NCI-H1092 treated with DMSO at 0.1 percent for 48 hours (cell line): Measurements from ENCODE around the gene CASQ1.

ENCODE experiments used
- DNase-seq: peaks from one replicate; lab custom pipeline; 2025; lab: John Stamatoyannopoulos, UW

The CASQ1 gene

DNA sequence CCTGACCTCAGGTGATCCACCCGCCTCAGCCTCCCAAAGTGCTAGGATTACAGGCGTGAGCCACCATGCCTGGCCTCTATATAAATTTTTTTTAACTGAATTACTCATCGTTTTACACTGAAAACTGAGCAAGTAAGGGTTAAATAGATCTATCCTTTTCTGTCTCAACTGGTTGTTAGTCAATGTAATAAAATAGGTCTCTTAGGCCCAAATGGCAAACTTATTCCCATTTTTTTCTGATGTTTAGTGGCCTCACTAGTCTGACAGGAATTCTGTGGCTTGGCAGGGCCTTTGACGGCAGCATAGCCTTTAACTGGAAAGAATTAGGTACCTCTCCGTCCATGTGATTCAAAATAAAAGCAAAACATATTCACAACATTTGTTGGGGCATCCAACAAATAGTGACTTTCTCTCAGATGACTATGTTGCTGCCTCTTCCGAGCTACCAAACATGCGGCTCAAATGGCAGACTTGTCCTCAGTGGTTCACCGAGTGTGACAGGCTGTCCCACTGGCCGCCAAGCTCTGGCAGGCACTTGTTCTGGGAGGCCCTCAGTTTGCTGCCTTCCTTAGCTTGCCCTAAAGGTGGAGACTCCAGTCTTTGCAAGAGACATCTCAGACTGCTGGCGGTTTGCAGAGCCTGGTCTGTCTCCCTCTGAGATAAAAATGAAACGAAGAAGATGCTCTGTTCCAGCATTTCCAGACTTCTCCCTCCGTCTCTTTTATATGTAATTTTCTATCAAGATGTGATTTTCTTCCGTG is 21.6 kb upstream of the CASQ1 start:
- no peak for DNase-seq

DNA sequence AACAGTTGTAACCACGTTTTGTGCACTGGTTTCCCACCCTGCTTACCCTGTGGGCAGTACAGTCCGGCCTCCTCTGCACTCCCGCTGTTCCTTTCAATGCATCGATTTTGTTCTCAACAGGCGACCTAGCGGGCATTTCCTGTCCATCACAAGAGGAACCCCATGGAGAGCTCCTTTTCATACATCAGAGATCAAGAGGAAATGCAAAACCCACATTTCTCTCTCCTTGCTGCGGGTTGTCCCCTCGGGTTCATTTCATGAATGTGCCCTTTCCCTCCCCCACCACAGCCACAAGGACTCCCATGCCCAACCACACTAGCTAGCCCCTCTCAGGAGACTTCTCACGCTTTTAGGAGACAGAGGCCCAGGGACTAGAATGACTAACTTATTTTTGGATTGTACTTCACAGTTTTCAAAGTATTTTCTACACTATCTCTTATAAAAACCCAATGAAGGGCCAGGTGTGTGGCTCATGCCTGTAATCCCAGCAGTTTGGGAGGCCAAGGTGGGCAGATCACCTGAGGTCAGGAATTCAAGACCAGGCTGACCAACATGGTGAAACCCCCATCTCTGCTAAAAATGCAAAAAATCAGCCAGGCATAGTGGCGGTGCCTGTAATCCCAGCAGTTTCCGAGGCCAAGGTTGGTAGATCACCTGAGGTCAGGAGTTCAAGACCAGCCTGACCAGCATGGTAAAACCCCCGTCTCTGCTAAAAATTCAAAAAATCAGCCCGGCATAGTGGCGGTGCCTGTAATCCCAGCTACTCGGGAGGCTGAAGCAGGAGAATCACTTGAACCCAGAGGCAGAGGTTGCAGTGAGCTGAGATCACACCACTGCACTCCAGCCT is 20.6 kb upstream of the CASQ1 start:
- peak; percentile 83 for DNase-seq

DNA sequence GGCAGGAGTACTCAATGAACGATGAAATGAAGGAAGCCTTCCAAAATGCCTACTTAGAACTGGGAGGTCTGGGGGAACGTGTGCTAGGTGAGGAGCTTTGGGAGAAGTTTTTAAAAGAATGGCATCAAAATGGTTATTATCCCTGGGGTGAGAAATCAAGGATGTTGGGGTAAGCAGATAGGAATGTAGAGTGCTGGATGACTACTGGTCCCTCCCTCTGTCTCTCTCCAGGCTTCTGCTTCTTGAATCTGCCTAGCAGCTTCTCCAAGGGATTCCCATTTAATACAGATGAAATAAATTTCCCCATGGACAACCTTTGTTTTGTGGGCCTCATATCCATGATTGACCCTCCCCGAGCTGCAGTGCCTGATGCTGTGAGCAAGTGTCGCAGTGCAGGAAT is 19.0 kb upstream of the CASQ1 start:
- no peak for DNase-seq

DNA sequence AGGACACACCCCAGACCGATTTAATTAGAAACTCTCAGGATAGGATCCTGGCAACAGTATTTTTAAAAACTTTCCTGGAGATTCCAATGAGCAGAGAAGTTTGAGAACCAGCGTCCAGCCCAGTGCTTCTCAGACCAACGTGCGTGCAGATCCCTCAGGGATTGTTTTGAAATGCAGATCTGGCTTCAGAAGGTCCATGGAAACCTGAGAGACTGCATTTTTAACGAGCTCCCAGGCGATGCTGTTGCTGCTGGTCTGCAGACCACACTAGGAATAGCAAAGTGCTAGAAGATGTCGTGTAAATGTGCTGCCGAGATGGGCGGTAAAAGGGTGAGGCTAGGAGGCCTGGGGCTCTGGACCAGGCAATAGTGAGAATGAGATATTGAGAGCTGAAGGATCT is 18.4 kb upstream of the CASQ1 start:
- DNase-seq: no peak

DNA sequence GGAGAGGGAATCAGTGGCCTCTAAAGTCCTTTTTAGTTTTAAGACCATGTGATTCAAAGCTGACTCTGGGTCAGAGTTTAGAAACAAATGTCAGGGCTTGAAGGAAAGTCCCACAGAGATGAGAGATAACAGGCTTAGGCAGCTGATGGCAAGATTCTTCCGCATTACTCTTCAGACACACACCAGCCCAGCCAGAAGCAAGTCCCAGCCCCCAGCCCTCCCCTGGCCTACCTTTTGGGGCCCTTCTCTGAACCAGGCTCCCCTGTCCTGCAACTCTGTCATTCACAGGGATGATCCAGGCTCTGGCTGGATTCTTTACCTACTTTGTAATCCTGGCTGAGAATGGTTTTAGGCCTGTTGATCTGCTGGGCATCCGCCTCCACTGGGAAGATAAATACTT is 13.1 kb upstream of the CASQ1 start:
- no peak for DNase-seq

DNA sequence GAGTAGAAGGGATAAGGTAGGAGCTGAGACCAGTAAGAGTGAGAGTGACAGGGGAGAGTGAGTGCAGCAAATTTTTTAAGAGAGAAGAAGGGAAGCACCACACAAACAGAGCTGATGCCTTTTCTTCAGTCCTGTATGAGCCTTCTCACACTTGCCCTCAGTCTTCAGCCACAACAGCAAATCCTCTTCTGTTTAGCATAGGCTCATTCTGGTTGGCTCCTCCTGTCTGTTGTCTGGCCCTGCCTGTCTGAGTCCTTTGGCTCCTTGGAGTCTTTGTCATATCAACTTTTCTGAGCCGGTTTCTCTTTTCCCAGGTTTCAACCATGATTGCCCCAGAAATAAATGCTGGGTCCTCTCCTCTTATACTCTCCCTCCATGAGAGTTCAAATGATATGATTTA is 12.7 kb upstream of the CASQ1 start:
- no peak for DNase-seq

DNA sequence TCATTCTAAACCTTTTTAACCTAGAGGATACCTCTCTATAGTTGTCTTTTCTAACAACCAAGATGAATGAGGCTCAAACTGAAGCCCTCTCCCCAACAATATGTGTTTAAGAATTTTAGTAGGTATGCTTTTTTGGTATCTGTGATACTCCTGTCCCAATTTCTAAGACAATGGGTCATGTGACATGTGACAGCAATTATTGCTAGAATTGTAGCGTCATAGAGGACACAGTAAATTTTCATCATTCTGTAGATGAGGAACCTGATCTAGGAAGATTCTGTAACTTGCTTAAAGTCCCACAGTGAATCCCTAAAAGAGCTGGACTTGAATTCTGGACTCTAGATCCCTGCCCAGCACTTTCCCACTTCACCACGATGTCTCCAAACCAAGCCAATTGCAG is 11.6 kb upstream of the CASQ1 start:
- no peak for DNase-seq

DNA sequence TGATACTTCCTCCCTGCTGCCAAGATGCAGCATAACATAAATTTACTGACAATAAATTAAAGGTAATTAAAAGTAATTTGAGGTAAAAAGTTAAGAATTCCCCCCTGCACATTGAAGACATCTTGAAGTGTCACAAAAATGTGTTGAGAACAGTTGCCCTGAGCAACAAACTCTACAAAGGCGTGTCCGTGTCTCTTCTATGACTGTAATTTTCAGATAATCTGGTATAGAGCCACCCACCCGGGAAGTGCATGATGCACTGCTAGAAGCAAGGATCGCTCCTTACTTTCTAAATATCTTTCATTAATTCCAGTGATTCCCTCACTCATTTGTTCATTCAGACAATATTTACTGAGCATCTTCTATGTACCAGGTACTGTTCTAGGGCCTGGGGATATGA is 11.0 kb upstream of the CASQ1 start:
- DNase-seq: no peak

DNA sequence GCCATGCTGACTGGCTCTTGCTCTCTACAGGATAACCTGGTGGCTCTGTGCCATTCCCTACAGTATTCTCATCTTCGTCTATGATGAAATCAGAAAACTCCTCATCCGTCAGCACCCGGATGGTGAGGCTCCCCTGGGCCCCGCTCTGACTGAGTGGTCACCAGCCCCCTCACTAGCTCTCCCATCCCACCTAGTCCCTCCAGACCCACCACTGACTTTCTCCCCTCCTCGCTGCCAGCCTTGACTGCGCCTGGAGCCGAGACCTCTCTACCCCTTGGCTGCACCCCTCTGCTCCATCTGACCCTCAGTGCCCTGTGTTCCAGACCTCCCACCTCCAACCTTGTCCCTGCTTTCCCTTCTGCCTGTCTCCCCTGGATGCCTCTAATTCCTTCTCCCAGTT is 4.1 kb upstream of the CASQ1 start:
- DNase-seq: no peak

DNA sequence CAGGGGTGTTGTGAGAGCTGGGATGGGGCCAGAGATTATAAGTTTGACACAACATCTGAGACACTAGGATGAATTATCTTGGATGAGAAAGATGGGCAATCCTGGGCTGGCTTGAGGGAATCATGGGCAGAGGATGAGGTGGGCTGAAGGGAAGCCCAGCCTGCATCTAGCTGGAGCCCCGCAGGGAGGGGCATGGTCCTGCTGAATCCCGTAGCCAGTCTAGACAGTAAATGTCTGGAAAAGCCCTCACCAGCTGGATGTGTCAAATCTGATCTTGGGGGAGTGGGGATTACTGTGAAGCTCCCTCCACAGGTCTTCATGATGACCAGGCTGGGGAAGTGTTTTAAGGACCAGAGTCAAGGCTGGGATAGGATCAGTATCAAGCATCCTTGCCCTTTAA is 3.6 kb upstream of the CASQ1 start:
- no peak for DNase-seq

DNA sequence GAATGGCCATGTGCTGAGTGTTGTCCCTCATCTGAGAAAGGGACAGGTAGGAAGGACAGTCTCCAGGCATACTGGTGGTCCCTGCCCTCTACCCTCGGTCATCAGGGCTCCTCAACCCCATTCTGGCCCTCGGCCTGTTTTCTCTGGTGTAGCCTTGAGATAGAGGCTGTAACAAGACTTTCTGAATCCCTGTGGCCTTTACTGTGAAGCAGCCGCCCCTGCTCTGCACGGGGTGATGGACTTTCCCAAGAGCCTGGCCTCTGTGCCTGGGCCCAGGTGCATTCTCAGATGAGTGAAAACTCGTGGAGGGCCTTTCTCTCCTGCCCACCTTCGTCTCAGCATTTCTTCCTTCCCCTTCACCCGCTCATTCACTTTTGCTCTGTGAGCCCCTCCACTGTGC is 3.0 kb upstream of the CASQ1 start:
- no peak for DNase-seq

DNA sequence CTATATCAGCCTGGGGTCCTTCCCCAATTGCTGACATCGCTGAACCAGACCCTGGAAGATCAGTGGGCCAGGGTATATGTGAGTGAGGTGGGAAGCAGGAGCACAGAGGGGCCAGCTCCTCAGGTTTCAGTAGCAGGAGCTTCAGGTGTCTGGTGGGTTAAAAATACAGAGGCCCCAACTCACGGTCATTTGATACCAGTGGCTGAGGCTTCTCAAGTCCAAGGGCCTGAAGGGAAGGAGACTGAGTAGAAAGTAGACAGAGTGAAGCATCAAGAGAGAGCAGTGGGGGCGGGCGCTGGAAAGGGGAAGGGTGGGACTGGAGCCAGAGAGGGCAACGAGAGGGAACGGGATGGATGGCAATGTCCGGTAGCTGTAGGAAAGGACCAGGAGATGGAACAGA is 2.0 kb upstream of the CASQ1 start:
- no peak for DNase-seq

DNA sequence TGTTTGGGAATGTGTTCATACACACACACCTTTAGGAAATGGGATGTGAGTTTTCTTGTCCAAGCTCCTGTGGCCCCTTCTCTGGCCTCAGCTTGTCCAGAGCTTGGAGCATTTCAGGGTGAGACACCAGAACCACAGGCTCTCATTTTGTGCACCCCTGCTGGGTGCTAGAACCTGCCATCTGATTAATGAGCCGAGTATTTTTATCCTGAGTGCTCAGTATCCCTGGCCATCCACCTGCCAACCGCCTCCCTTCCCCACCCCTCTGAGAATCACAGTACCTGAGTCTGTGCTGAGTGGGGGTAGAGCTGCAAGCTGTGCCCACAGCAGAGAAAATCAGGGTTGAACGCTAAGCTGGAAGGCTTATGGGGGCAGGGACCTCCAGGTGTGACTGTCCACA is 1.4 kb downstream of the CASQ1 start:
- no peak for DNase-seq

DNA sequence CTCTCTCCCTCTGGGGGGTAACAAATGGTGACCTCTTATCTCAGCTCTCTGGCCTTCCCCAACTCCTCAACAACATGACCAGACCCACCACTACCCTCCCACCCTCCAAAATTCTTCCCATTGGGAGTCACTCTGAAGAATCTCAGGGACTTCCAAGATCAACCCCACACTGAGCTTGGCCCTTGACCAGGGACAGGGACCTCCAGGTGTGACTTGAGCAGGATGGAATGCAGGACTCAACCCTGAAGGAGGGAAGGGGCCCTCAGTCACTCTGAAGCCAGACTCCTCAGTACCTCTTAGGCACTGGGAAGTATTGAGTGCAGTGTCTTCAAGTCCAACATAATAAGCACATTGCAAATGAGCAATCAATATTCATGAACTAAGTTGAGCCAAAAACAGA is 1.9 kb downstream of the CASQ1 start:
- no peak for DNase-seq

DNA sequence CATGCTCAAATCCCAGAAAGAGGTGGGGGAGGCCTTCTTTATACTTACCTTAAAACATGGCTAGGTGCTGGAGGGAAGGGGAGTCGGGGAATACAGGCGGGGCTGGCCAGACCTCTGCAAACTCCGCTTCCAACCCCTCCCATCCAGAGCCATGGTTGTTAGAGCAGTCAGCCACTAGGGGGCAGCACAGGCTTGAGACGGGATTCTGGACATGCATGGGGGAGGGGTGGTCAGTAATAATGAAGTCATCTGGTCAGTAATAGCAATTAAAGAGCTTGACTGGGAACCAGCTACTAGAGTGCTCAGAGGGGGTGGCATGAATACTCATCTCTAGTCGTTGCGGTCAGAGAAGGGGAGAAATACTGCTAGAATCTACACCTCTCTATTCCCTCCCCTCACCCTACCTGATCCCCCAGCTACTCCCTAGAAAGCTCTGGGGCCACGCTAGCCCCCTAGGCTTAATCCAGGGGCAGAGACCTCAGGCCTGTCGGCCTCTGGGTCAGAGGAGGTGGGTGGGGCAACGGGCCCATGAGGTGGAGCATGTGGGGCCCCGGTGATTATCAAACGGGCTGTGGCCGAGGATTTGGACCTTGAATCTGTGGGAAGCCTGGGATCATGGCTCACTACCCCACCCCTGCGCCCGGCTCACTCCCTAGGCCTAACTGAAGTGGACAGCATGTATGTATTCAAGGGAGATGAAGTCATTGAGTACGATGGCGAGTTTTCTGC is 2.9 kb downstream of the CASQ1 start:
- DNase-seq: peak; percentile 76

DNA sequence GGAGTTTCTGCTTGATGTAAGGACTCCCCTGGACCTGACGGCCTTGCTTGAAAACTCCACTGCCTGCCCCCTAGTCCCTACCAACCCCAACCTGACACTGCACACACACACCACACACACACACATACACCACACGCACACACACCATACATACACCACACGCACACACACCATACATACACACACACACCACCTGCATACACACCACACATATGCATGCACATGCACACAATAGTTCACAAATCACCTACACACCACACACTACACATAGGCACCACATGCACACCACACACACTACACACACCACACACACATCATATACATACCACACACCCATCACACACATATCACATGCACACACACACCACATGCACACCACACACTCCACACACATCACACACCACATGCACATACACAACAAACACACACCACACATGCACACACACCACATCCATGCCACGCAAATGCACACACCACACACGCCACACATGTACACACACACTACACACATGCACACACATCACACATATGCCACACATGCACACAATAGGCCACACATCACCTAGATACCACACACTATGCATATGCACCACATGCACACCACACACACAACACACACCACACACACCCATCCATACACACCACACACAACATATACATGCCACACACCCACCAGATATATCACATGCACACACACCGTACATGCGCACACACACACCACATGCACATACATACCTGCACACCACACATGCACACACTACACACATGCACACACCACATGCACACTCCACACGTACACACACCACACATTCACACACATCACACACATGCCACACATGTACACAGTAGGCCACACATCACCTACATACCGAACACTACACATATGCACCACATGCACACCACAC is 3.7 kb downstream of the CASQ1 start:
- no peak for DNase-seq

DNA sequence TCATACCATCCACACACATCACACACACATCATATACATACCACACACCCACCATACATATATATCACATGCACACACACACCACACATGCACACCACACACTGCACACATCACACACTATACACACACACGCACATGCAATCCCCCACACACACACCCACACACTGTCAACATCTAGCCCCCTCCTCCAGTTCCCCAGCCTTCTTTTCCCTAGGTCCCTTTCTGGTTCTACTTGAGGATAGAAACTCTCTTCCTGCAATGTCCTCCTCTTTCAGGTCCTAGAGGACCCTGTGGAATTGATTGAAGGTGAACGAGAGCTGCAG is 4.3 kb downstream of the CASQ1 start:
- DNase-seq: no peak

DNA sequence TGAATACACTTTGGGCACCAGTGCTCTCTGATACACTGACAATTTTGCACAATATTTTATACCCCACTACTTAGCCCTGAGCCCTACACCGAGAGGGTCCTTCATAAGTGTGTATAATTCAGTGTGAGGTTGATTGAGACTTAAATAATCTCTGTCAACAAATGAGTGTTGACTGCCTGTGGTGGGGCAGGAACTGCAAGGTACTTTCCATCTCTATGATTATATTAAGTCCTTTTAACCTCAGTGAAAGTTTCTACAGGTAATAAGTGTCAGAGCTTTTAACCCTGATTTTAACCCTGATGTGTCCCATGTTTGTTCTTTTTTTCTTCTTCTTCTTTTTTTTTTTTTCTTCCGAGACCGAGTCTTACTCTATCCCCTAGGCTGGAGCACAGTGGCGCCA is 5.8 kb downstream of the CASQ1 start:
- DNase-seq: no peak

DNA sequence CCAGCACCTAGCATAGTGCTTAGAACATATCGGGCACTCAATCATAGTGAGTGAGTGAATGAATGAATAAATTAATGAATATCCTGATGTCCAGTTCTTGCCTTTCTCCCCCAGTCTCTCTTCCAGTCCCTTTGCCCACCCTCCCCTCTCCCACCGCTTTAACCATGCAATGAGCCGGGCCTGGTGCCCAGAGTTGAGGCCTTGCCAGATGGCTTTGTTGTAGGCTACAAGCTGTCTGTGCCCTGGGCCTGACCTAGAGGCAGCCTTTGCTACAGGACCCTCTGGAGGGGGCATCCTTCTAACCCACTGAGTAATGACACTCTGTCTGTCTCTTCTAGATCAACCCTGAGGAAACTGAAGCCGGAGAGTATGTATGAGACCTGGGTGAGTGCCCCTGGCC is 6.9 kb downstream of the CASQ1 start:
- DNase-seq: peak; percentile 14

DNA sequence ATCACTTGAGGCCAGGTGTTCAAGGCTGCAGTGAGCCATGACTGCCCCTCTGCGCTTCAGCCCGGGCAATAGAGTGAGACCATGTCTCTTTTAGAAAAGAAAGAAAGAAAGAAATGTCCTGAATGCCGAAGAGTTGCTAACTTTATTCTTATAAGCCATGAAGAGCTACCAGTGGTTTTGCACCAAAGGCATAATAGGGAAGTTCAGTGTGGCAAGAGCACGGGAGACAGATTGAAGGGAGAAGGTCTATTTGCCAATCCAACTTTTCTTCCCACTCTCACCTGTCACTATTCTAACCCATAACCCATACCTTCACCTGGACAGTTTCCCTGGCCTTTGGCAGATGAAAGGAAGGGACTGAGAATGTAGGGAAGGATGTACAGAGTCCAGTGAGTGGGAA is 10.4 kb downstream of the CASQ1 start:
- no peak for DNase-seq

DNA sequence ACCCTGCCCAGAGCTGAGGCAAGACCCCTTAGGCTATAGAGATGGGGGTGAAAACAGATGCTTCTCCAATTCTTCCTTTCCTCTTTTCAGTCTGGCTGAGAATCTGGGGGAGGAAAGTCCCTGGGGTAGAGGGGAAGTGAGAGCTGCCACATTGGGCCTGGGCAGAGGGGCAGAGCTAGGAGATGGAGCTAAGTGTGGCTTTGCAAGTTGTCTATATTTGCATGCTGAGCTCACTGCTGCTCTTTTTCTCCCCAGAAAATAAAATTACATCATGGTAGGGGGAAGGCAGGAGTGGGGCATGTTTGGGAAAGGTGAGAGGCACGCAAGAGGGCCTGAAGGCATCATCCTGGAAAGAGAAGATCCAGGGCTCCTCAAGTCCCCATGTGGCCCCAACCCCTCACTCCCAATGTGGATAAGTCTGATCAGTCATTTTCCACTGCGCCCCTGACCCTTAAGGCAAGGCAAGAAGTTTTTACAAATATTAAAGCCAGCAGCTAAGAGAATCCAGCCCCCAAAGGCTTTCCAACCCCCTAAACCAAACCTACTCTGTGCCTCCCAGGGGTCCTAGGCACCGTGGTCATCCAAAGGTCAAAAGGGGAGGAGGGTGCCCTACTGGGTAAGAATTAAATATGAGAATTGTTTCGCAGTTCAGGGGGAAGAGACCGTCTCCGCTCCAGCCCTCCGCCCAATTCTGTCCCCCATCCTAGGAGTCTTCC is 14.3 kb downstream of the CASQ1 start:
- DNase-seq: no peak
